DLD1 (cell line): ENCODE data around the gene PRUNE1.

Source experiments
- in situ Hi-C: cut with HindIII; loops from 2 replicates; pipeline ENCODE4 v1.10.0; 2017; ENCODE audit warnings: low sequenced_read_pairs

The PRUNE1 gene

GRCh38 chr1:150976879-150977694 lies 31.2 kb upstream of the PRUNE1 start:
- in situ Hi-C loops = no loop called here

GRCh38 chr1:150979092-150980056 lies 28.9 kb upstream of the PRUNE1 start:
- in situ Hi-C loops = no loop called here

GRCh38 chr1:150981177-150981804 lies 27.0 kb upstream of the PRUNE1 start:
- in situ Hi-C loops = no loop called here

- in situ Hi-C loops = no loop called here
Observed at GRCh38 chr1:150981805-150982712, 26.2 kb upstream of the PRUNE1 start, which contains the start of gene ANXA9. ANXA9 (plus strand) TSS chr1:150982292; CDS start chr1:150983106, 814 bp downstream.

- in situ Hi-C loops = no loop called here
Observed at GRCh38 chr1:150985179-150985825, 22.9 kb upstream of the PRUNE1 start.

GRCh38 chr1:150987924-150988323 lies 20.3 kb upstream of the PRUNE1 start:
- in situ Hi-C loops = no loop called here

- in situ Hi-C loops = no loop called here
Observed at GRCh38 chr1:150992626-150993025, 15.6 kb upstream of the PRUNE1 start.

- in situ Hi-C loops = no loop called here
Observed at GRCh38 chr1:150994248-150994647, 14.0 kb upstream of the PRUNE1 start.

- in situ Hi-C loops = no loop called here
Observed at GRCh38 chr1:150995460-150995859, 12.8 kb upstream of the PRUNE1 start.

GRCh38 chr1:150995896-150996295 lies 12.4 kb upstream of the PRUNE1 start:
- in situ Hi-C loops = no loop called here

- in situ Hi-C loops = no loop called here
Observed at GRCh38 chr1:150997126-150997872, 10.9 kb upstream of the PRUNE1 start.

- in situ Hi-C loops = no loop called here
Observed at GRCh38 chr1:150997949-150998348, 10.3 kb upstream of the PRUNE1 start.

GRCh38 chr1:150999051-150999674 lies 9.1 kb upstream of the PRUNE1 start:
- in situ Hi-C loops = no loop called here

GRCh38 chr1:150999926-151000325 lies 8.3 kb upstream of the PRUNE1 start:
- in situ Hi-C loops = no loop called here

GRCh38 chr1:151000408-151000807 lies 7.8 kb upstream of the PRUNE1 start:
- in situ Hi-C loops = no loop called here

- in situ Hi-C loops = no loop called here
Observed at GRCh38 chr1:151001602-151002001, 6.6 kb upstream of the PRUNE1 start.

- in situ Hi-C loops = no loop called here
Observed at GRCh38 chr1:151002051-151002450, 6.2 kb upstream of the PRUNE1 start.

GRCh38 chr1:151002611-151003010 lies 5.6 kb upstream of the PRUNE1 start:
- in situ Hi-C loops = no loop called here
